Transverse colon (tissue), 4 donors: ENCODE results near the gene NDE1.
A peak's percentile ranks its signal among the peaks of the same experiment; 100 is the strongest.

Experiments used
- EP300 ChIP-seq: sonication (generic); formaldehyde crosslinking; IDR thresholded peaks from one replicate; pipeline ENCODE4 v1.6.1; 2017; ENCODE audit warnings: antibody characterized with exemption, low read depth
- POLR2AphosphoS5 ChIP-seq, 3 donors: sonication (generic); formaldehyde crosslinking; IDR thresholded peaks; one replicate each; pipeline ENCODE4 v1.6.1; 2016; ENCODE audit warnings: antibody characterized with exemption in 3 of 3
- TF ChIP-seq, protein P1 (sequence below), 5 experiments: fragments of 200-600 bp in 3 of 5; fragments of 450-650 bp in 2 of 5; sonication (generic) in 3 of 5; IDR thresholded peaks; 1 replicate in 2 of 5; 2 replicates in 3 of 5; pipeline ENCODE4 v1.5.1; 2016 to 2017; ENCODE audit warnings: antibody characterized with exemption in 5 of 5, inconsistent platforms in 3 of 5, mild to moderate bottlenecking in 2 of 5, moderate library complexity in 1 of 5

DNA sequence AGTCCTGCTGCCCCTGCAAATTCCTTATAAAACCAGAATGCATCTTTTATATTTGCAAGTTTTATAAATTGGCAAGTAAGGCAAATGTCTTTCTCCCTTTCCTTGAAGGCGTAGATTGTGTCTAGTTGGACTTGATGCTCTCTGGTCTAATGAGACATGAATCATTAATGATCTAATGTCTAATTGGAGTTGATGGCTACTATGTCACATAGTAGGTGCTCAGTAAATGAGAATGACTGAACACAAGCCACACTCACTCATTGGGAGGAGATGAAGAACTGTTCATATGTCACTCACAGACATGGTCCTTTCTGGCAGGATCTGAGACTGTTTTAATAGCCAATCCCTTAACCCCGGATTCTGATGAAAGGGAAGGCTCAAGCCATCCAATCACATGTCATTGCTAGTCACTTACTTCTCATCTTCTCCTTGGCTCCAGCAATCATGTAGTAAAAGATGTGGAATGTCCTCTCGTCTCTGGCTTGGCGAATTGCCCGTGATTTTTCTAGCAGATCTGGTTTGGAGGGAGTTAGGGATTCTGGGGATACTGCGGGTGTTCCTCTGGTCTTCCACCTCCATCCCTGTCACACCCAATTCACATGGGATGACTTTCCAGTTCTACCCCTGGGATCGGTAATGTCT lies 125.7 kb downstream of the NDE1 start:
- TF ChIP-seq, protein P1, sequence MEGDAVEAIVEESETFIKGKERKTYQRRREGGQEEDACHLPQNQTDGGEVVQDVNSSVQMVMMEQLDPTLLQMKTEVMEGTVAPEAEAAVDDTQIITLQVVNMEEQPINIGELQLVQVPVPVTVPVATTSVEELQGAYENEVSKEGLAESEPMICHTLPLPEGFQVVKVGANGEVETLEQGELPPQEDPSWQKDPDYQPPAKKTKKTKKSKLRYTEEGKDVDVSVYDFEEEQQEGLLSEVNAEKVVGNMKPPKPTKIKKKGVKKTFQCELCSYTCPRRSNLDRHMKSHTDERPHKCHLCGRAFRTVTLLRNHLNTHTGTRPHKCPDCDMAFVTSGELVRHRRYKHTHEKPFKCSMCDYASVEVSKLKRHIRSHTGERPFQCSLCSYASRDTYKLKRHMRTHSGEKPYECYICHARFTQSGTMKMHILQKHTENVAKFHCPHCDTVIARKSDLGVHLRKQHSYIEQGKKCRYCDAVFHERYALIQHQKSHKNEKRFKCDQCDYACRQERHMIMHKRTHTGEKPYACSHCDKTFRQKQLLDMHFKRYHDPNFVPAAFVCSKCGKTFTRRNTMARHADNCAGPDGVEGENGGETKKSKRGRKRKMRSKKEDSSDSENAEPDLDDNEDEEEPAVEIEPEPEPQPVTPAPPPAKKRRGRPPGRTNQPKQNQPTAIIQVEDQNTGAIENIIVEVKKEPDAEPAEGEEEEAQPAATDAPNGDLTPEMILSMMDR (IDR thresholded peaks at IDR 0.05) = no peak
- TF ChIP-seq EP300 (no peak), POLR2AphosphoS5 (IDR thresholded peaks at IDR 0.05) (peak; percentile 11 to 44 (median 38))
